GM10248 (cell line): ENCODE measurements around the gene SAT2.

Source experiments
- CTCF ChIA-PET: fragments of 300-600 bp; sonication (Branson Sonifier 250); formaldehyde crosslinking; extraction: SDS; loops from one replicate; lab custom pipeline; 2021; ENCODE audit warnings: antibody characterized with exemption; lab: Yijun Ruan, JAX
- POLR2A ChIA-PET: fragments of 350-650 bp; sonication (Branson Sonifier 250); formaldehyde crosslinking; extraction: SDS; loops from one replicate; lab custom pipeline; 2020; ENCODE audit warnings: antibody characterized with exemption; lab: Yijun Ruan, JAX
- DNase-seq: peaks from one replicate; pipeline ENCODE4 v3.0.0; 2012; ENCODE audit errors: extremely low spot score
- TF ChIP-seq, protein P1 (sequence below): IDR thresholded peaks from 2 replicates; pipeline ENCODE4 v1.5.1; 2012; ENCODE audit warnings: mild to moderate bottlenecking, low read depth; ENCODE audit errors: extremely low read depth, missing control alignments, control extremely low read depth

The SAT2 gene

DNA sequence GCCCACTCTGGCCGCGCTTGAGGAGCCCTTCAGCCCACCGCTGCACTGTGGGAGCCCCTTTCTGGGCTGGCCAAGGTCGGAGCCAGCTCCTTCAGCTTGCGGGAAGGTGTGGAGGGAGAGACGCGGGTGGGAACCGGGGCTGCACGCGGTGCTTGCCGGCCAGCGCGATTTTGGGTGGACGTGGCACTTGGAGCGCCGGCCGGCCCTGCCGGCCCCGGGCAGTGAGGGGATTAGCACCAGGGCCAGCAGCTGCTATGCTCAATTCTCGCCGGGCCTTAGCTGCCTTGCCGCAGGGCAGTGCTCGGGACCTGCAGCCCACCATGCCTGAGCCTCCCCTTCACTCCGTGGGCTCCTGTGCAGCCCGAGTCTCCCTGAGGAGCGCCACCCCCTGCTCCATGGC is 13.2 kb upstream of the SAT2 start:
- DNase-seq = no peak
- TF ChIP-seq, protein P1, sequence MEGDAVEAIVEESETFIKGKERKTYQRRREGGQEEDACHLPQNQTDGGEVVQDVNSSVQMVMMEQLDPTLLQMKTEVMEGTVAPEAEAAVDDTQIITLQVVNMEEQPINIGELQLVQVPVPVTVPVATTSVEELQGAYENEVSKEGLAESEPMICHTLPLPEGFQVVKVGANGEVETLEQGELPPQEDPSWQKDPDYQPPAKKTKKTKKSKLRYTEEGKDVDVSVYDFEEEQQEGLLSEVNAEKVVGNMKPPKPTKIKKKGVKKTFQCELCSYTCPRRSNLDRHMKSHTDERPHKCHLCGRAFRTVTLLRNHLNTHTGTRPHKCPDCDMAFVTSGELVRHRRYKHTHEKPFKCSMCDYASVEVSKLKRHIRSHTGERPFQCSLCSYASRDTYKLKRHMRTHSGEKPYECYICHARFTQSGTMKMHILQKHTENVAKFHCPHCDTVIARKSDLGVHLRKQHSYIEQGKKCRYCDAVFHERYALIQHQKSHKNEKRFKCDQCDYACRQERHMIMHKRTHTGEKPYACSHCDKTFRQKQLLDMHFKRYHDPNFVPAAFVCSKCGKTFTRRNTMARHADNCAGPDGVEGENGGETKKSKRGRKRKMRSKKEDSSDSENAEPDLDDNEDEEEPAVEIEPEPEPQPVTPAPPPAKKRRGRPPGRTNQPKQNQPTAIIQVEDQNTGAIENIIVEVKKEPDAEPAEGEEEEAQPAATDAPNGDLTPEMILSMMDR = no peak
- POLR2A ChIA-PET = interaction anchor here (0.8 kb wide), 1 partner anchor 11 kb away, joined by 3 read pairs; no protein-coding TSS in a partner anchor
- CTCF ChIA-PET = interaction anchor here (1.4 to 4.5 kb wide), 4 partner anchors 8 to 46 kb away, joined by 4 to 37 read pairs (median 6); partner anchors contain the start of genes SHBG and TP53

DNA sequence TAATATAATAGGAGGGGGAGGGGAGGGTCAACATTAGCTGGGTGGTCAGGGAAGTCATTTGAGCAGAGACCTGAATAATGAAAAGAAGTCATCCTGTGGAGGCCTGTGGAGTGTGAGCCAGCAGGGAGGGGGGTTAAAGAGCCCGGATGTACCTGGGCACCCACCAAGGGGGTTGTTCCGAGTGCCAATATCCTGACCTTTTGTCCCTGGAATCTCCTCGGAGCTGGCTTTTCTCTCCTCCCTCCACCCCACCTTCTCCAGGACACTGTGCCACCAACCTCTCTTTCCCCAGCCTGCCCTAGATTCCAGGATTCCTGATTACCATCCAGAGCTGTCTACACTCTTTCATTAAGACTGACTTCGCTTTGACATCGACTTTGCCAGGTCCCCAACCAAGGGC is 8.5 kb upstream of the SAT2 start:
- TF ChIP-seq, protein P1 = no peak
- ChIA-PET POLR2A (no interaction called here), CTCF (interaction anchor here (7.8 kb wide), 1 partner anchor 51 kb away, joined by 112 read pairs; the partner anchor contains the start of genes TP53 and WRAP53)
- no peak for DNase-seq

DNA sequence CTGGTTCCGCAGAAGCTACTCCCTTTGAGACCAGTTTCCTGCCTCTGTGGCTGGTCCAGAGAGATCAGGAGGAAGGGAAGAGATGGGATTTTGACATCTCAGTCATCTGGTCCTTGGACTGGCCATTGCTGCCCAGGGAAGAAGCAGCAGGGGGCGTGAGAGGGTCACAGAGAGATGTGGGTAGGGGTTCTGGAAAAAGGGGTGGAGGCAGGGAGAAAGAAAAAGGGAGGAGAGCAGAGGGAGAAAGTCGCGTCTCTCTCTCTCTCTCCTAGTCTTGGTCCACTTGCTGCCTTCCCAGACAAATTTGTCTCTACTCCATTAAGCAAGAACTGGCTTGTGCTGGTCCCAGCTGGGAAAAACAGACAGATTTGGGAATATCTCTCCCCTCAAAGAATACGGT is 6.8 kb upstream of the SAT2 start:
- DNase-seq = no peak
- ChIA-PET POLR2A (no interaction called here), CTCF (interaction anchor here (1.1 to 9.5 kb wide), 5 partner anchors 8 to 72 kb away, joined by 3 to 112 read pairs (median 37); partner anchors contain the start of genes FXR2, TP53 and WRAP53)
- TF ChIP-seq, protein P1 = peak; percentile 67

DNA sequence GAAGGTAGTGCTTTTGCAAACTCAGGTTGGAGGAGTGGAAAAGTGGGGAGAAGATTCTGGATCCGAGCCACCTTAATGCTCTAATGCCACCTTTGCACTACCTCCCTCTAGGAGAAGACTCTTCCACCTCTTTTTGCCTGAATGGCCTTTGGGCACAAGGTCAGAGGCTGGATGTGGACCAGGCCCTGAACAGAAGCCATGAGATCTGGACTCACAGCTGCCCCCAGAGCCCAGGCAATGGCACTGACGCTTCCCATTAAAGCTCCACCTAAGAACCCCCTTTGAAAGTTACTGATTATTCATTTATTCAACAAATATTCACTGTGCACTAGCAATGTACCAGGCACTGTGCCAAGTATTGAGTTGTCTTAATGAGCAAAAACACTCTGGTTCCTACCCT is 5.5 kb upstream of the SAT2 start:
- POLR2A ChIA-PET = no interaction called here
- CTCF ChIA-PET = interaction anchor here (0.7 to 9.5 kb wide), 20 partner anchors 10 to 357 kb away, joined by 3 to 112 read pairs (median 4); partner anchors contain the start of genes ATP1B2, FXR2, SOX15 and TP53
- TF ChIP-seq, protein P1 = no peak
- peak; percentile 4 for DNase-seq

DNA sequence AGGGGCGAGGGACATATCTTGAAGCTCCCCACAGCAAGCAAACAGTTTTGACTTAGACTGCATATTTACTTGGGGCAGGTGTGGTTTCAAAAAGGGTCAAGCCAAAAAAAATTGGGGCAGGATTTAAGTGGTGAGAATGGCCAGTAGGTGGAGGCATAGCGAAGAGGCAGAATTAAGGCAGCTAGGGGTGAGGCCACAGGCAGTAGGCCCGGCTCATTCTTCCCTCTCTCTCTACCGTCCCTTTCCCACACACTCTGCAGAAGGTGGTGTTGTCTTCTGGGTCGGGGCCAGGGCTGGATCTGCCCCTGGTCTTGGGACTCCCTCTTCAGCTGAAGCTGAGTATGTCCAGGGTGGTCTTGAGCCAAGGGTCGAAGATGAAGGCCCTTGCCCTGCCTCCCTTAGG is 4.9 kb upstream of the SAT2 start:
- CTCF ChIA-PET = interaction anchor here (0.7 to 9.5 kb wide), 22 partner anchors 9 to 358 kb away, joined by 3 to 112 read pairs (median 4); partner anchors contain the start of genes ATP1B2, FXR2, SOX15 and TP53
- POLR2A ChIA-PET = interaction anchor here (1.5 kb wide), 1 partner anchor 55 kb away, joined by 3 read pairs; the partner anchor contains the start of gene TP53
- DNase-seq = peak; percentile 71
- TF ChIP-seq, protein P1 = peak; percentile 45

DNA sequence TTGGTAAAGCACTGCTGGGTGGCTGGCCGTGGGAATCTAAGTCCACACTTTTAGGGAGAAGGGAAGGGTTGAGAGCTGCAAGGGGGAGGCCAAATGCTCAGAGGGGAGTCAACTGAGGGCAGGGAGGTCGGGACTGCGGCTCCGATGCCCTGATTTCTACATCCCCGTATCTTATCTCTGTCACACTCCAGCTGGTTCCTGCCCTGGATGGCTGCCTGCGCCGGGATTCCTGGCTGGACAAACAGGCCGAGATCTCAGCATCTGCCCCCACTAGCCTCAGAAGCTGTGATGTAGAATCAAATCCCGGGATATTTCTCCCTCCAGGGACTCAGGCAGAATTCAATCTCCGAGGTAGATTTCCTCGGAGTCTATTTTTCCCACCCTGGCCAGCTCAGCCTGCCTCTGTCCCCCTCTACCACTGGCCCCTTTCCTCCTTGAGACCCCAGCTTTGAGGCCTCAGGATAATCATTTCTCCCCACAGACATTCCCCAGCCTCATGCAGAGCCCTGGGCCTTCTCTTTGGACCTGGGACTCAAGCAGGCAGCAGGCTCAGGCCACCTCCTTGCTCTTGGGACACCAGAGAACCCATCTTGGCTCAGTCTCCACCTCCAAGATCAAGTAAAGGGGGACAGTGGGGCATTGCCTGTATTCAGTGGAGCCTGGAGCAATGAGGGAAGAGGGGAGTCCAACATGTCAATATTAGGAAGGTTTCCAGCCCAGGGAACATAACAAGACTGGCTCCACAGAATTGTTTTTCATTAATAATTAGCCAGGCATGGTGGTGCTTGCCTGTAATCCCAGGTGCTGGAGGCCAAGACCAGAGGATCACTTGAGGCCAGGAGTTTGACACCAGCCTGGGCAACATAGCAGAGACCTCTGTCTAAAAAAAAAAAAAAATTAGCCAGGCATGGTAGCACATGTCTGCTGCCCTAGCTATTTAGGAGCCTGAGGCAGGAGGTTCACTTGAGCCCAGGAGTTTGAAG is 4.1 kb upstream of the SAT2 start:
- peak; percentile 5 for DNase-seq
- ChIA-PET POLR2A (interaction anchor here (1.0 to 1.5 kb wide), 2 partner anchors 19 to 56 kb away, joined by 3 to 11 read pairs; partner anchors contain the start of genes ATP1B2 and TP53), CTCF (interaction anchor here (1.0 to 9.5 kb wide), 17 partner anchors 8 to 201 kb away, joined by 3 to 112 read pairs (median 5); partner anchors contain the start of genes ATP1B2, FXR2, SOX15 and TP53)
- TF ChIP-seq, protein P1 = no peak
